Neural progenitor cell (in vitro differentiated cells): ENCODE measurements around the gene RNF145. TPM values are rescaled to one million over a fixed set of nuclear protein-coding genes. Genes with fewer than 3 reads are reported as not detected.

Source experiments
- DNase-seq: peaks from one replicate; pipeline ENCODE4 v3.0.0-alpha.2; 2016; ENCODE audit warnings: low spot score
- H2AFZ ChIP-seq: fragments of 200-600 bp; sonication (generic); replicated peaks from 2 replicates; pipeline ENCODE4 v1.6.1; 2016; ENCODE audit warnings: antibody characterized with exemption
- H3F3A ChIP-seq: fragments of 200-600 bp; sonication (generic); 2 replicates; pipeline ENCODE4 v1.6.1; 2016; ENCODE audit warnings: antibody characterized with exemption, low read depth
- H3K27ac ChIP-seq: fragments of 200-600 bp; sonication (generic); 2 replicates; pipeline ENCODE4 v1.5.1; 2016; ENCODE audit warnings: mild to moderate bottlenecking
- H3K27me3 ChIP-seq: fragments of 200-600 bp; sonication (generic); 2 replicates; pipeline ENCODE4 v1.6.1; 2016; ENCODE audit warnings: mild to moderate bottlenecking, moderate library complexity
- H3K36me3 ChIP-seq: fragments of 200-600 bp; sonication (generic); 2 replicates; pipeline ENCODE4 v1.5.1; 2016
- H3K4me1 ChIP-seq: fragments of 200-600 bp; sonication (generic); 2 replicates; pipeline ENCODE4 v1.6.1; 2016; ENCODE audit warnings: mixed run types
- H3K4me2 ChIP-seq: fragments of 200-600 bp; sonication (generic); 2 replicates; pipeline ENCODE4 v1.6.1; 2016
- H3K4me3 ChIP-seq: fragments of 200-600 bp; sonication (generic); 2 replicates; pipeline ENCODE4 v1.5.1; 2016
- H3K79me2 ChIP-seq: fragments of 200-600 bp; sonication (generic); 2 replicates; pipeline ENCODE4 v1.6.1; 2016; ENCODE audit warnings: low read depth
- H3K9ac ChIP-seq: fragments of 200-600 bp; sonication (generic); 2 replicates; pipeline ENCODE4 v1.6.1; 2016
- H3K9me3 ChIP-seq: fragments of 200-600 bp; sonication (generic); 2 replicates; pipeline ENCODE4 v1.5.1; 2016; ENCODE audit warnings: low read depth
- H4K20me1 ChIP-seq: fragments of 200-600 bp; sonication (generic); 2 replicates; pipeline ENCODE4 v1.6.1; 2016; ENCODE audit warnings: low read depth
- H3K27ac Mint-ChIP-seq: 3 replicates; pipeline ENCODE4 v1.8.0; 2021; ENCODE audit warnings: mixed read lengths
- H3K27me3 Mint-ChIP-seq: 2 replicates; pipeline ENCODE4 v1.8.0; 2022; ENCODE audit warnings: low read depth, mild to moderate bottlenecking, inconsistent platforms, moderate library complexity, mixed read lengths; ENCODE audit not compliant: insufficient read depth
- H3K36me3 Mint-ChIP-seq: 3 replicates; pipeline ENCODE4 v1.8.0; 2021; ENCODE audit warnings: mixed read lengths
- H3K4me1 Mint-ChIP-seq: 3 replicates; pipeline ENCODE4 v1.8.0; 2021; ENCODE audit warnings: mixed read lengths
- H3K4me3 Mint-ChIP-seq: 3 replicates; pipeline ENCODE4 v1.8.0; 2021; ENCODE audit warnings: mild to moderate bottlenecking, moderate library complexity, mixed read lengths
- H3K9me3 Mint-ChIP-seq: 3 replicates; pipeline ENCODE4 v1.8.0; 2020; ENCODE audit warnings: mixed read lengths
- EZH2 ChIP-seq: fragments of 200-600 bp; sonication (generic); IDR thresholded peaks from 2 replicates; pipeline ENCODE4 v1.6.1; 2017; ENCODE audit warnings: antibody characterized with exemption, mild to moderate bottlenecking, moderate library complexity
- EZH2phosphoT487 ChIP-seq: fragments of 200-600 bp; sonication (generic); IDR thresholded peaks from 2 replicates; pipeline ENCODE4 v1.6.1; 2017; ENCODE audit warnings: antibody characterized with exemption
- total RNA-seq: library from RNA; depleted of rRNA; stranded (reverse); fragments of >200 nt; gene quantifications from 2 replicates; pipeline ENCODE4 v1.2.3, GENCODE V29; 2015; ENCODE audit warnings: low replicate concordance
- TF ChIP-seq, protein P1 (sequence below): fragments of 200-600 bp; sonication (generic); IDR thresholded peaks from 2 replicates; pipeline ENCODE4 v1.5.1; 2017; ENCODE audit warnings: antibody characterized with exemption, mild to moderate bottlenecking

Gene RNF145
- total RNA-seq, 1 donor from 2014 or later, result 80.0 TPM

DNA sequence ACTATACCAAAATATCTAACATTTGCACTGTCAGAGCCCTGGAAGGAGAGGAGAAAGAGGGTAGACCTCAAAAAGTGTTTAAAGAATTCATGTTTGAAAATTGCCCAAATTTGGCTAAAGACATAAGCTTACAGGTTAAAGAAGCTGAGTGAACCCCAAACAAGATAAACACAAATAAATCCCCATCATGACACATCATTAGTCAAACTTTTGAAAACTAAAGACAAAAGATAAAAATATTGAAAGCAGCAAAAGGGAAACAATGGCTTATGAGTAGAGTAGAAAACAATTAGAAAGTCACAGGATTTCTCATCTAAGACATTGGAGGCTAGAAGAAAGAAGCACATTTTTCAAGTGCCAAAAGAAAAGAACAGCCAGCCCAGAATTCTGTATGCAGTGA is 47.7 kb upstream of the RNF145 start:
- H4K20me1 ChIP-seq, result no peaks in the 10 kb centered on the region
- no peak overlapping the region for H3K27ac ChIP-seq
- Mint-ChIP-seq H3K36me3 (no peaks in the 10 kb centered on the region), H3K27me3 (no peaks in the 10 kb centered on the region), H3K4me1 (no peaks in the 10 kb centered on the region), H3K9me3 (no peaks in the 10 kb centered on the region), H3K4me3 (no peak overlapping the region), H3K27ac (no peak overlapping the region)
- no peaks in the 10 kb centered on the region for H3K4me1 ChIP-seq
- H3K36me3 ChIP-seq, result no peaks in the 10 kb centered on the region
- H3K4me2 ChIP-seq, result no peak overlapping the region
- no peak overlapping the region for H2AFZ ChIP-seq
- no peaks in the 10 kb centered on the region for H3F3A ChIP-seq
- H3K9me3 ChIP-seq, result no peaks in the 10 kb centered on the region
- no peaks in the 10 kb centered on the region for H3K79me2 ChIP-seq
- no peak for DNase-seq
- peaks cover 88% of the 10 kb centered on the region for H3K27me3 ChIP-seq
- H3K4me3 ChIP-seq, result no peak overlapping the region
- no peak overlapping the region for H3K9ac ChIP-seq
- TF ChIP-seq EZH2, result no peak
- no peak for TF ChIP-seq EZH2phosphoT487
- TF ChIP-seq, protein P1, sequence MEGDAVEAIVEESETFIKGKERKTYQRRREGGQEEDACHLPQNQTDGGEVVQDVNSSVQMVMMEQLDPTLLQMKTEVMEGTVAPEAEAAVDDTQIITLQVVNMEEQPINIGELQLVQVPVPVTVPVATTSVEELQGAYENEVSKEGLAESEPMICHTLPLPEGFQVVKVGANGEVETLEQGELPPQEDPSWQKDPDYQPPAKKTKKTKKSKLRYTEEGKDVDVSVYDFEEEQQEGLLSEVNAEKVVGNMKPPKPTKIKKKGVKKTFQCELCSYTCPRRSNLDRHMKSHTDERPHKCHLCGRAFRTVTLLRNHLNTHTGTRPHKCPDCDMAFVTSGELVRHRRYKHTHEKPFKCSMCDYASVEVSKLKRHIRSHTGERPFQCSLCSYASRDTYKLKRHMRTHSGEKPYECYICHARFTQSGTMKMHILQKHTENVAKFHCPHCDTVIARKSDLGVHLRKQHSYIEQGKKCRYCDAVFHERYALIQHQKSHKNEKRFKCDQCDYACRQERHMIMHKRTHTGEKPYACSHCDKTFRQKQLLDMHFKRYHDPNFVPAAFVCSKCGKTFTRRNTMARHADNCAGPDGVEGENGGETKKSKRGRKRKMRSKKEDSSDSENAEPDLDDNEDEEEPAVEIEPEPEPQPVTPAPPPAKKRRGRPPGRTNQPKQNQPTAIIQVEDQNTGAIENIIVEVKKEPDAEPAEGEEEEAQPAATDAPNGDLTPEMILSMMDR, result no peak

DNA sequence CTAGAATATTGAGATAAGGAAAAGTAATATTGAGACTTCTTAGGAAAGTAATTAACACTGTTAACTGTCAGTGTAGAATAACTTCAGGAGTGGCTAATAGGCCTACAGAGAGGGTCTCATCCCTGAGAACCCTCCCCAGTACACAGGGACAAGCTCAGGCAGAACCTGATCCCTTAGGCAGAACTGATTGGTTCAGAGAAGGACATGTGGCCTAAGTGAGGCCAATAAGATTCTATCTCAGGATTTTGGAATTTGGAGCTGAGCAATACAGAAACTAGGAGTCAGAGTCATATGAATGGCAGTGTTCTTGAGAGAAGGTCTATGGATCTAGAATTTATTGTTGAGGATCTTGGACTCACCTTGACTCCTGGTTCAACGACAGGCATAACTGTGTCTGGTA is 42.8 kb upstream of the RNF145 start:
- H3K4me1 ChIP-seq, result no peaks in the 10 kb centered on the region
- Mint-ChIP-seq H3K4me3 (no peak overlapping the region), H3K9me3 (no peaks in the 10 kb centered on the region), H3K27ac (no peak overlapping the region), H3K27me3 (no peaks in the 10 kb centered on the region), H3K4me1 (no peaks in the 10 kb centered on the region), H3K36me3 (no peaks in the 10 kb centered on the region)
- no peaks in the 10 kb centered on the region for H3F3A ChIP-seq
- no peak overlapping the region for H2AFZ ChIP-seq
- H3K4me3 ChIP-seq, result no peak overlapping the region
- H3K4me2 ChIP-seq, result no peak overlapping the region
- H4K20me1 ChIP-seq, result no peaks in the 10 kb centered on the region
- H3K27me3 ChIP-seq, result peaks cover 68% of the 10 kb centered on the region
- no peaks in the 10 kb centered on the region for H3K79me2 ChIP-seq
- no peaks in the 10 kb centered on the region for H3K36me3 ChIP-seq
- H3K27ac ChIP-seq, result no peak overlapping the region
- no peak overlapping the region for H3K9ac ChIP-seq
- TF ChIP-seq EZH2 (no peak), EZH2phosphoT487 (no peak)
- TF ChIP-seq, protein P1, result no peak
- no peaks in the 10 kb centered on the region for H3K9me3 ChIP-seq
- no peak for DNase-seq

- no peak overlapping the region for H3K27ac Mint-ChIP-seq
- DNase-seq, result no peak
- peaks cover 68% of the 10 kb centered on the region for H3K27me3 ChIP-seq
- no peak overlapping the region for H3K27ac ChIP-seq
- H3K27me3 Mint-ChIP-seq, result peaks cover 4% of the 10 kb centered on the region
- no peaks in the 10 kb centered on the region for H3K79me2 ChIP-seq
- no peaks in the 10 kb centered on the region for H3K36me3 ChIP-seq
- no peaks in the 10 kb centered on the region for H3K4me1 Mint-ChIP-seq
- no peaks in the 10 kb centered on the region for H4K20me1 ChIP-seq
- no peak overlapping the region for H3K9ac ChIP-seq
- no peaks in the 10 kb centered on the region for H3K4me1 ChIP-seq
- no peak overlapping the region for H3K4me3 ChIP-seq
- H3K4me3 Mint-ChIP-seq, result no peak overlapping the region
- H3K36me3 Mint-ChIP-seq, result no peaks in the 10 kb centered on the region
- H3K4me2 ChIP-seq, result no peak overlapping the region
- no peaks in the 10 kb centered on the region for H3K9me3 ChIP-seq
- TF ChIP-seq EZH2phosphoT487, result no peak
- TF ChIP-seq EZH2, result no peak
- TF ChIP-seq, protein P1, result no peak
- H3K9me3 Mint-ChIP-seq, result no peaks in the 10 kb centered on the region
- no peaks in the 10 kb centered on the region for H3F3A ChIP-seq
- H2AFZ ChIP-seq, result no peak overlapping the region
Measured at GRCh38 chr5:159249158-159249557, 39.8 kb upstream of the RNF145 start.

DNA sequence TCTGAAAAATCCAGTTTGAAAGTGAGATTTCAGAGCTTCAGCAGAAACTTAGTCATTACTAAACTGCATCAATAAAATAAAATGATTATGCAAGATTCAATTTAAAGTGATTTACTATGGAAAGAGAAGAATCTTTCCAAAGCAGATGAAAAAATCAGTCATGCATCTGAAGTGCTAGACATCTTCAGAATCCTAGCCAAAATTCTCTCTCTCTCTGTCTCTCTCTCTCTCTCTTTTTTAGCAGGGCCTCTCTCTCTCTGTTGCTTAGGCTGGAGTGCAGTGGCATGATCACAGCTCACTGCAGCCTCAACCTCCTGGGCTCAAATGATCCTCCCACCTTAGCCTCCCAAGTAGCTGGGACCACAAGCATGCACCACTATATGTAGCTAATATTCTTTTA is 35.5 kb upstream of the RNF145 start:
- Histone ChIP-seq H3K27ac (no peak overlapping the region), H3K27me3 (peaks cover 62% of the 10 kb centered on the region), H3K4me2 (no peak overlapping the region), H4K20me1 (no peaks in the 10 kb centered on the region), H3K79me2 (no peaks in the 10 kb centered on the region), H3K9me3 (no peaks in the 10 kb centered on the region), H3K9ac (no peak overlapping the region), H2AFZ (no peak overlapping the region), H3K4me3 (no peak overlapping the region), H3K4me1 (no peaks in the 10 kb centered on the region), H3K36me3 (no peaks in the 10 kb centered on the region), H3F3A (no peaks in the 10 kb centered on the region)
- H3K9me3 Mint-ChIP-seq, result no peaks in the 10 kb centered on the region
- peaks cover 4% of the 10 kb centered on the region for H3K27me3 Mint-ChIP-seq
- TF ChIP-seq EZH2phosphoT487 (no peak), EZH2 (no peak)
- TF ChIP-seq, protein P1, result no peak
- no peak overlapping the region for H3K4me3 Mint-ChIP-seq
- no peaks in the 10 kb centered on the region for H3K4me1 Mint-ChIP-seq
- H3K36me3 Mint-ChIP-seq, result no peaks in the 10 kb centered on the region
- DNase-seq, result no peak
- no peak overlapping the region for H3K27ac Mint-ChIP-seq
